ENCODE results near the gene CPLANE1. TPM values are rescaled to one million over a fixed set of nuclear protein-coding genes. Genes with fewer than 3 reads are reported as not detected.

Gene CPLANE1
- total RNA-seq, 2 donors from 2014 or later, result 21.1 to 39.2 TPM

DNA sequence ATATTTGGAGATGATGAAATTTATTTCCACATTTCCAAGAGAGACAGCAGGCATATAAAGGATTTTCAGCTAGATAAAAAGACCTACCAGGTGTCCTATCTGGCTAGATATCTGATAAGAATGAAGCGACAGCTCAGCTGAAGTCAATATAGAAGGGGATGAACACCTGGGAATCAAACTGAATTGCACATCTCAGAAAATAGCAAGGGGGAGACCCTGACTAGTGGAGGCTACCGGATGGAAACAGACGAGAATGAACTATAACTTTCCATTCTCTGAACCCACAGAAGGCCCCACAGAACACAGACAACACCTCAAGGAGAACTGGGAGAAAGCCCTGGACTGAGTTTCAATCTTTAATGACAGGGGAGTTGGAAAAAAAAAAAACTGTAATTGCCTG is 51.1 kb downstream of the CPLANE1 start:
- no peak for DNase-seq
- Histone ChIP-seq H3K4me1 (no peaks in the 10 kb centered on the region), H3K4me3 (no peak overlapping the region), H3K36me3 (replicated peaks in 1 of 2; ENCODE audit: insufficient read depth in 1 of 2, low read depth in 2 of 2) (peaks cover 0 to 6% of the 10 kb centered on the region in 2 donors), H3K27me3 (no peaks in the 10 kb centered on the region), H3K27ac (no peak overlapping the region), H3K9me3 (no peaks in the 10 kb centered on the region)
- no peak for TF ChIP-seq POLR2A (IDR thresholded peaks at IDR 0.05)
- WGBS, 2 donors, result 77 to 87% methylated on average over 3 of the region's 3 CpGs
- intact Hi-C loops (cut with DNase I), result no loop called here
- ATAC-seq, result no peak

DNA sequence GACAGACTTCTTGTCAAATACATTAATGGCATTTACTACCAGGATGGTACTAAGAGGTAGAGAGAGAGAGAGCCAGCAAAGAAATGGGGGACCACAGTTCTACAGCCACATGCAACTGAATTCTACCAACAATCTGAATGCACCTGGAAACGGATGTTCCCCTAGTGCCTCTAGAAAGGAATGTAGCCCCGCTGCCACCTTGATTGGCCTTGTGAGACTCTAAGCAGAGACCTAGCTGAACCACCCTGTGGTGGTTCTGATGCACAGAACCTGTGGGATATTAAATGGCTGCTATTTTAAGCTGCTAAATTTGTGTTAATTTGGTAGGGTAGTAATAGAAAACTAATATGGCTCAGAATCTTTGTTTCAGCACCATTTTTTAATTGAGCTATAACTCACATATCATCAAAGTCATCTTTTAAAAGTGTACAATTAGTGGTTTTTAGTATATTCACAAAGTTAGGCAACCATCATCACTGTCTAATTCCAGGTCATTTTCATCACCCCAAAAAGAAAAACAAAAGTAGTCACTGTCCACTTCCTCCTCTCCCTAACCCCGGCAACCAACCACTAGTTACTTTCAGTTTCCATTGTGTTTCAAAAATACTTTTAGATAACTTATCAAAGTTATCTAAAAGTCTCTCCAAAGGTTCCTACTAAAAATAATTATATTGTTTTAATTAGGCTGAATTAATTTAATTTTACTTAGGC is 51.7 kb downstream of the CPLANE1 start:
- ATAC-seq, result no peak
- 71 to 77% methylated on average over 3 of the region's 3 CpGs for WGBS, 2 donors
- H3K9me3 ChIP-seq, result no peaks in the 10 kb centered on the region
- intact Hi-C loops (cut with DNase I), result no loop called here
- no peaks in the 10 kb centered on the region for H3K27me3 ChIP-seq
- H3K27ac ChIP-seq, result no peak overlapping the region
- H3K36me3 ChIP-seq (replicated peaks in 1 of 2; ENCODE audit: insufficient read depth in 1 of 2, low read depth in 2 of 2), result peaks cover 0 to 5% of the 10 kb centered on the region in 2 donors
- TF ChIP-seq, protein P1, sequence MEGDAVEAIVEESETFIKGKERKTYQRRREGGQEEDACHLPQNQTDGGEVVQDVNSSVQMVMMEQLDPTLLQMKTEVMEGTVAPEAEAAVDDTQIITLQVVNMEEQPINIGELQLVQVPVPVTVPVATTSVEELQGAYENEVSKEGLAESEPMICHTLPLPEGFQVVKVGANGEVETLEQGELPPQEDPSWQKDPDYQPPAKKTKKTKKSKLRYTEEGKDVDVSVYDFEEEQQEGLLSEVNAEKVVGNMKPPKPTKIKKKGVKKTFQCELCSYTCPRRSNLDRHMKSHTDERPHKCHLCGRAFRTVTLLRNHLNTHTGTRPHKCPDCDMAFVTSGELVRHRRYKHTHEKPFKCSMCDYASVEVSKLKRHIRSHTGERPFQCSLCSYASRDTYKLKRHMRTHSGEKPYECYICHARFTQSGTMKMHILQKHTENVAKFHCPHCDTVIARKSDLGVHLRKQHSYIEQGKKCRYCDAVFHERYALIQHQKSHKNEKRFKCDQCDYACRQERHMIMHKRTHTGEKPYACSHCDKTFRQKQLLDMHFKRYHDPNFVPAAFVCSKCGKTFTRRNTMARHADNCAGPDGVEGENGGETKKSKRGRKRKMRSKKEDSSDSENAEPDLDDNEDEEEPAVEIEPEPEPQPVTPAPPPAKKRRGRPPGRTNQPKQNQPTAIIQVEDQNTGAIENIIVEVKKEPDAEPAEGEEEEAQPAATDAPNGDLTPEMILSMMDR (IDR thresholded peaks at IDR 0.05), result no peak
- TF ChIP-seq POLR2A (IDR thresholded peaks at IDR 0.05), result no peak
- no peaks in the 10 kb centered on the region for H3K4me1 ChIP-seq
- H3K4me3 ChIP-seq, result no peak overlapping the region
- DNase-seq, result no peak

DNA sequence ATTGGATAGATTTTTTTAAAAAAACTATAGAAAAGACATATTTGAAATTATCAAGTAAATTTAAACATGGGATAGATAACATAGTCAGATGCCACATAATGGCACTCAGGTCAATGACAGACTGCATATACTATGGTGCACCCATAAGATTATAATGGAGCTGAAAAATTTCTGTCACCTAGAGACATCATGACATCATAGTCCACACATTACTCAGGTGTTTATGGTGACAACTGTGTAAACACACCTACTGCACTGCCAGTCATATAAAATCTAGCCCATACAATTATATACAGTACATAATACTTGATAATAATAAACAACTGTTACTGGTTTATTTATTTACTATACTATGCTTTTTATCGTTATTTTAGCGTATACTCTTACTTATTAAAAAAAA is 58.6 kb downstream of the CPLANE1 start:
- DNase-seq, result no peak
- WGBS, 2 donors, result 97 to 100% methylated on average over 2 of the region's 2 CpGs
- intact Hi-C loops (cut with DNase I), result no loop called here
- Histone ChIP-seq H3K27ac (no peak overlapping the region), H3K27me3 (no peaks in the 10 kb centered on the region), H3K4me1 (no peaks in the 10 kb centered on the region), H3K36me3 (replicated peaks in 1 of 2; ENCODE audit: insufficient read depth in 1 of 2, low read depth in 2 of 2) (peaks cover 0 to 6% of the 10 kb centered on the region in 2 donors), H3K4me3 (no peak overlapping the region), H3K9me3 (no peaks in the 10 kb centered on the region)
- no peak for ATAC-seq
- TF ChIP-seq POLR2A (IDR thresholded peaks at IDR 0.05), result no peak
- TF ChIP-seq, protein P1 (IDR thresholded peaks at IDR 0.05), result no peak

DNA sequence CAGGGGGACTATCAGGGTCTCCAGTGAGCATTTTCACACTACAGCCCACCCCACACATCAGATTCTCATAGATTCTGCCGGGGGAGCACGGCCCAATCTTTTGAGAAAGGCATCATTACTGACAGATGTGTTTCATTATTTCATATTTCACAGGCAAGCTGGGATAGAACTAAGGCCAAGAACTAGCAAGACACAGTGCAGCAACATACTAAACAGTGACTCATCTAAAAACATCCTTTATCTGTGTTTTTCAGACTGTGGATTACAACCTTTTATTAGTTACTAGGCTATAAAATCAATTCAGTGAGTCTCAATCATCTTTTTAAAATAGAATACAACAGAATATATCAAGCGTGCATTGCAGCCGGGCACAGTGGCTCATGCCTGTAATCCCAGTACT is 59.8 kb downstream of the CPLANE1 start:
- no peak for TF ChIP-seq POLR2A (IDR thresholded peaks at IDR 0.05)
- Histone ChIP-seq H3K9me3 (no peaks in the 10 kb centered on the region), H3K27ac (no peak overlapping the region), H3K27me3 (no peaks in the 10 kb centered on the region), H3K36me3 (replicated peaks in 1 of 2; ENCODE audit: insufficient read depth in 1 of 2, low read depth in 2 of 2) (peaks cover 5 to 6% of the 10 kb centered on the region in 2 donors), H3K4me3 (no peak overlapping the region), H3K4me1 (no peaks in the 10 kb centered on the region)
- ATAC-seq, result no peak
- intact Hi-C loops (cut with DNase I), result no loop called here
- no peak for DNase-seq
- WGBS, 2 donors, result 95 to 96% methylated on average over 4 of the region's 4 CpGs

DNA sequence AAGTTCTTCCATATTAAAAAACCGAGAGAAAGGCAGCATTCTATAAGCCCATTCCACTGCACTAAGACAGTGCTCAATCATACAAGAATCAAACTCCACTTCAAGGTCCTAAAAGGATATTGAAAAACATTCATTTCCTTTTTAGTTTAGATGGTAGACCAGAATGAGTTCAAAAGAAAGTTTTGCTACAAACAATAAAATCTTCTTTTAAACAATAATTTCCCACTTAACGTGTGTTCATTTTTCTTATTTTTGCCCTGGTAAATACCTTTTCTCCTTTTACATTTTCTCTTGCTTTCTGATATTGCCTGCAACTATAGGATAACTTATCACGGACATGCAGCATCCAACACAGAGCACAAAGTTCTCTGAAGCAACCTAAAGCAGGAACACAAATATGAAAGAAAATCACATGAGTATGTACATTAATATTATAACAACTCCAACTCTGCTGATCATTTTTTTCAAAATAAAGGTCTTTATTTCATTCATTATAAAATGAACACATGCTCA is 61.7 kb downstream of the CPLANE1 start:
- no peak overlapping the region for H3K4me3 ChIP-seq
- no peaks in the 10 kb centered on the region for H3K27me3 ChIP-seq
- ATAC-seq (no peak), DNase-seq (no peak)
- WGBS, 2 donors, result 92 to 96% methylated on average over 3 of the region's 3 CpGs
- no peaks in the 10 kb centered on the region for H3K9me3 ChIP-seq
- H3K4me1 ChIP-seq, result no peaks in the 10 kb centered on the region
- intact Hi-C loops (cut with DNase I), result no loop called here
- no peak overlapping the region for H3K27ac ChIP-seq
- TF ChIP-seq, protein P1 (IDR thresholded peaks at IDR 0.05), result no peak
- TF ChIP-seq POLR2A (IDR thresholded peaks at IDR 0.05), result no peak
- peaks cover 5 to 8% of the 10 kb centered on the region in 2 donors for H3K36me3 ChIP-seq (replicated peaks in 1 of 2; ENCODE audit: insufficient read depth in 1 of 2, low read depth in 2 of 2)

All from body of pancreas (tissue), 4 donors.